Non-pigmented ciliary epithelial cell (primary cell): ENCODE results near the gene ALDOA.
"Not testable (repeated sequence)": the region's sequence is repeated elsewhere in the genome, so short reads cannot be mapped to it uniquely, and the experiment has no call there.

Experiments
- DNase-seq: peaks from one replicate; pipeline ENCODE4 v3.0.0-alpha.2; 2010; ENCODE audit warnings: low read depth

ALDOA gene

GRCh38 chr16:30065102-30065942 is at the start of gene ALDOA:
ALDOA (plus strand) TSS chr16:30065760; CDS start chr16:30066898, 1,138 bp downstream.
- DNase-seq, result peak; percentile 93

- no peak for DNase-seq
Observed at GRCh38 chr16:30016555-30017276, 48.8 kb upstream of the ALDOA start.

- DNase-seq, result no peak
Observed at GRCh38 chr16:30017277-30017656, 48.3 kb upstream of the ALDOA start.

GRCh38 chr16:30017937-30018336 is 47.6 kb upstream of the ALDOA start:
- DNase-seq, result not testable (repeated sequence)

GRCh38 chr16:30018731-30019158 is 46.8 kb upstream of the ALDOA start:
- DNase-seq, result no peak

GRCh38 chr16:30022887-30023286 is 42.7 kb upstream of the ALDOA start, which contains the start of gene C16orf92:
C16orf92 (plus strand) TSS chr16:30023198; CDS start chr16:30023341, 143 bp downstream.
- no peak for DNase-seq

- no peak for DNase-seq
Observed at GRCh38 chr16:30023586-30023985, 42.0 kb upstream of the ALDOA start.

- no peak for DNase-seq
Observed at GRCh38 chr16:30024451-30024850, 41.1 kb upstream of the ALDOA start.

GRCh38 chr16:30025156-30025555 is 40.4 kb upstream of the ALDOA start:
- no peak for DNase-seq

- DNase-seq, result no peak
Observed at GRCh38 chr16:30025574-30025973, 40.0 kb upstream of the ALDOA start.

- no peak for DNase-seq
Observed at GRCh38 chr16:30026449-30026848, 39.1 kb upstream of the ALDOA start.

- DNase-seq, result no peak
Observed at GRCh38 chr16:30027588-30028437, 37.7 kb upstream of the ALDOA start.

GRCh38 chr16:30028438-30029076 is 37.0 kb upstream of the ALDOA start:
- no peak for DNase-seq

GRCh38 chr16:30030011-30030685 is 35.4 kb upstream of the ALDOA start:
- no peak for DNase-seq

- no peak for DNase-seq
Observed at GRCh38 chr16:30030841-30031413, 34.6 kb upstream of the ALDOA start, which contains the start of gene TLCD3B. TLCD3B (minus strand) TSS chr16:30031271; CDS start chr16:30030527, 744 bp downstream.

GRCh38 chr16:30031477-30031918 is 34.1 kb upstream of the ALDOA start:
- no peak for DNase-seq

GRCh38 chr16:30032083-30032819 is 33.3 kb upstream of the ALDOA start:
- DNase-seq, result no peak

GRCh38 chr16:30033270-30033669 is 32.3 kb upstream of the ALDOA start:
- DNase-seq, result no peak

- no peak for DNase-seq
Observed at GRCh38 chr16:30040221-30040620, 25.3 kb upstream of the ALDOA start.

GRCh38 chr16:30040690-30041089 is 24.9 kb upstream of the ALDOA start:
- not testable (repeated sequence) for DNase-seq
